Astrocyte (in vitro differentiated cells and primary cell): ENCODE results near the gene PXT1. TPM values are rescaled to one million over a fixed set of nuclear protein-coding genes. Genes with fewer than 3 reads are reported as not detected.

Experiments used
- DNase-seq: peaks from one replicate; pipeline ENCODE4 v3.0.0-alpha.2; 2010; ENCODE audit warnings: low read depth
- FAIRE-seq: peaks from 2 replicates; lab custom pipeline; 2011; peaks lifted over from hg19 to GRCh38; lab: Jason Lieb, UNC
- H2AFZ ChIP-seq: 2 replicates; pipeline ENCODE4 v1.6.0; 2012; ENCODE audit warnings: low read depth, low read length, inconsistent platforms
- H3K27ac ChIP-seq: 2 replicates; pipeline ENCODE4 v1.5.1; 2011; ENCODE audit warnings: low read depth, low read length, inconsistent platforms
- H3K27me3 ChIP-seq: 2 replicates; pipeline ENCODE4 v1.6.0; 2011; ENCODE audit warnings: low read length, inconsistent platforms; ENCODE audit not compliant: insufficient read depth
- H3K36me3 ChIP-seq: 2 replicates; pipeline ENCODE4 v1.5.1; 2011; ENCODE audit warnings: low read length, inconsistent platforms; ENCODE audit not compliant: insufficient read depth
- H3K4me1 ChIP-seq: 2 replicates; pipeline ENCODE4 v1.5.1; 2011; ENCODE audit warnings: low read length, inconsistent platforms; ENCODE audit not compliant: insufficient read depth
- H3K4me2 ChIP-seq: 2 replicates; pipeline ENCODE4 v1.6.0; 2012; ENCODE audit warnings: low read length, inconsistent platforms
- H3K4me3 ChIP-seq: 2 replicates; pipeline ENCODE4 v1.5.1; 2011; ENCODE audit warnings: low read depth, mild to moderate bottlenecking, low read length, inconsistent platforms; ENCODE audit not compliant: insufficient read depth
- H3K79me2 ChIP-seq: 2 replicates; pipeline ENCODE4 v1.6.0; 2012; ENCODE audit warnings: mild to moderate bottlenecking, low read length, inconsistent platforms; ENCODE audit not compliant: insufficient read depth
- H3K9ac ChIP-seq: 2 replicates; pipeline ENCODE4 v1.6.0; 2012; ENCODE audit warnings: mild to moderate bottlenecking, low read length, inconsistent platforms
- H3K9me3 ChIP-seq: 2 replicates; pipeline ENCODE4 v1.5.1; 2012; ENCODE audit warnings: low read depth, mild to moderate bottlenecking, low read length, inconsistent platforms; ENCODE audit not compliant: insufficient read depth
- H4K20me1 ChIP-seq: 2 replicates; pipeline ENCODE4 v1.6.0; 2012; ENCODE audit warnings: low read length, inconsistent platforms; ENCODE audit not compliant: insufficient read depth
- H3K27ac Mint-ChIP-seq: one replicate; pipeline ENCODE4 v1.8.0; 2021; ENCODE audit warnings: mild to moderate bottlenecking, mixed read lengths; ENCODE audit not compliant: unreplicated experiment
- H3K27me3 Mint-ChIP-seq: one replicate; pipeline ENCODE4 v1.8.0; 2021; ENCODE audit warnings: low read depth, mixed read lengths; ENCODE audit not compliant: unreplicated experiment
- H3K36me3 Mint-ChIP-seq: one replicate; pipeline ENCODE4 v1.8.0; 2021; ENCODE audit warnings: low read depth, mixed read lengths; ENCODE audit not compliant: unreplicated experiment
- H3K4me1 Mint-ChIP-seq: one replicate; pipeline ENCODE4 v1.8.0; 2021; ENCODE audit warnings: low read depth, mixed read lengths; ENCODE audit not compliant: unreplicated experiment
- H3K4me3 Mint-ChIP-seq: one replicate; pipeline ENCODE4 v1.8.0; 2021; ENCODE audit warnings: mild to moderate bottlenecking, moderate library complexity, mixed read lengths; ENCODE audit not compliant: unreplicated experiment
- H3K9me3 Mint-ChIP-seq: one replicate; pipeline ENCODE4 v1.8.0; 2021; ENCODE audit warnings: mild to moderate bottlenecking, mixed read lengths; ENCODE audit not compliant: unreplicated experiment
- EZH2 ChIP-seq: IDR thresholded peaks from 2 replicates; pipeline ENCODE4 v1.6.1; 2012; ENCODE audit warnings: mild to moderate bottlenecking, low read length, inconsistent platforms; ENCODE audit not compliant: insufficient read depth
- total RNA-seq: library from RNA; stranded (reverse); gene quantifications from 2 replicates; pipeline ENCODE4 v1.2.1, GENCODE V29; 2021
- TF ChIP-seq, protein P1 (sequence below): IDR thresholded peaks from 2 replicates; pipeline ENCODE4 v1.5.1; 2011; ENCODE audit warnings: low read depth, mild to moderate bottlenecking, inconsistent platforms, low read length, moderate library complexity; ENCODE audit not compliant: insufficient read depth

PXT1 gene
- total RNA-seq, 1 donor from 2014 or later: 0.09 TPM

DNA sequence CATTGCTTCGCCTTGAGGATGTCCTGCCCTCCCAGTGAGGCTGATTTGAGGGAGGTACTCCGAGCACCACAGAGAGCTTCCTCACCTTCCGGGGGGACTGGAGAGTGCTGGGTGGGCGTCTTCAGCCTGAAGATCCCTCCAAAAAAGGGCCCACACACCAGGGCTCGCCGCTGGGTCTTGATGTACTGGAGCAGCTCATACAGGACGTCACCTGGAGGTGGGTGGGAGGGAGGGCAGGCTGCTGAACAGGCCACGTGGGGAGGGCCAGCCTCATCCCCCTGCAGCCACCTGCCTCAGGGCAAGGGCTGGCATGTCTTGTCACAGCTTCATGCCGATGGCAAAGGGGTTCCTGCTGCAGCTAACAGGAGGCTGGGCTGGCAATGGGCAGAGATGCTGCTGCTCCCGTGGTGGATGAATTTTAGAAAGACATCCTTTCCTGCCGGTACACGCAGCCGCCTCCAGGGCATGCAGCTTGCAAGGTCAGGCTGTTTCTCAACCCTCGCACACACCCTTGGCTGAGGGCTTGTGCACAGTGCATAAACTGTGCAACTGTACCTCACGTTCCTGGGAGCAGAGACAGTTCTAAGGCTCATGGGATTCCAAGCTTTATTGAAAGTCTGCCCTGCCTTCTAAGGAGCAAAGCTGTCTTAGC is 69.2 kb downstream of the PXT1 start:
- H3K9me3 ChIP-seq: no peaks in the 10 kb centered on the region
- peaks cover 3% of the 10 kb centered on the region for H3K4me1 ChIP-seq
- H3K27me3 ChIP-seq: peaks cover 7% of the 10 kb centered on the region
- no peak overlapping the region for H3K27ac ChIP-seq
- H3K36me3 ChIP-seq: no peaks in the 10 kb centered on the region
- no peak overlapping the region for H3K4me2 ChIP-seq
- H3K4me3 Mint-ChIP-seq: no peak overlapping the region
- H3K4me1 Mint-ChIP-seq: peaks cover 5% of the 10 kb centered on the region
- peaks cover 6% of the 10 kb centered on the region for H3K36me3 Mint-ChIP-seq
- DNase-seq: no peak
- H3K4me3 ChIP-seq: no peak overlapping the region
- TF ChIP-seq EZH2: no peak
- TF ChIP-seq, protein P1, sequence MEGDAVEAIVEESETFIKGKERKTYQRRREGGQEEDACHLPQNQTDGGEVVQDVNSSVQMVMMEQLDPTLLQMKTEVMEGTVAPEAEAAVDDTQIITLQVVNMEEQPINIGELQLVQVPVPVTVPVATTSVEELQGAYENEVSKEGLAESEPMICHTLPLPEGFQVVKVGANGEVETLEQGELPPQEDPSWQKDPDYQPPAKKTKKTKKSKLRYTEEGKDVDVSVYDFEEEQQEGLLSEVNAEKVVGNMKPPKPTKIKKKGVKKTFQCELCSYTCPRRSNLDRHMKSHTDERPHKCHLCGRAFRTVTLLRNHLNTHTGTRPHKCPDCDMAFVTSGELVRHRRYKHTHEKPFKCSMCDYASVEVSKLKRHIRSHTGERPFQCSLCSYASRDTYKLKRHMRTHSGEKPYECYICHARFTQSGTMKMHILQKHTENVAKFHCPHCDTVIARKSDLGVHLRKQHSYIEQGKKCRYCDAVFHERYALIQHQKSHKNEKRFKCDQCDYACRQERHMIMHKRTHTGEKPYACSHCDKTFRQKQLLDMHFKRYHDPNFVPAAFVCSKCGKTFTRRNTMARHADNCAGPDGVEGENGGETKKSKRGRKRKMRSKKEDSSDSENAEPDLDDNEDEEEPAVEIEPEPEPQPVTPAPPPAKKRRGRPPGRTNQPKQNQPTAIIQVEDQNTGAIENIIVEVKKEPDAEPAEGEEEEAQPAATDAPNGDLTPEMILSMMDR: no peak
- H3K9me3 Mint-ChIP-seq: no peaks in the 10 kb centered on the region
- H3K27ac Mint-ChIP-seq: no peak overlapping the region
- no peak for FAIRE-seq
- H3K79me2 ChIP-seq: no peaks in the 10 kb centered on the region
- H3K27me3 Mint-ChIP-seq: peaks cover 34% of the 10 kb centered on the region
- H3K9ac ChIP-seq: no peak overlapping the region
- no peak overlapping the region for H2AFZ ChIP-seq
- no peaks in the 10 kb centered on the region for H4K20me1 ChIP-seq

DNA sequence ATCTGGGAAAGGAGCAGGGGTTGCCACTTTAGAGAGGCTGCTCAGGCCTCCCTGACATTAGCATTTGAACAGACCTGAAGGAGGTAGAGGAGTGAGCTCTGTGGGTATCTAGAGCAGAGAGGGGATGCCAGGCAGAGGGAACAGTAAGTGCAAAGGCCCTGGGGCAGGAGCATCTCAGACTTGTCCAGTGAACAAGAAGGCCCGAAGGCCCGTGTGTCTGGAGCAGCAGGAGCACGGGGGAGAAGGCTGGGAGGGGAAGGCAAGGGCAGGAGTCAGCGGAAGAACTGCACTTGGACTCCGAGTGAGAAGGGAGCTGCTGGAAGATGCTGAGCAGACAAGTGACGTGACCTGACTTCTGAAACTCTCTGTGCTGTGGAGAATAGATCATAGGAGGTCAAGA is 70.6 kb downstream of the PXT1 start:
- DNase-seq (no peak), FAIRE-seq (no peak)
- Mint-ChIP-seq H3K4me3 (no peak overlapping the region), H3K4me1 (peaks cover 6% of the 10 kb centered on the region), H3K27ac (peak overlapping the region; percentile 7), H3K36me3 (peaks cover 6% of the 10 kb centered on the region), H3K27me3 (peaks cover 33% of the 10 kb centered on the region), H3K9me3 (no peaks in the 10 kb centered on the region)
- Histone ChIP-seq H3K4me2 (no peak overlapping the region), H3K9ac (no peak overlapping the region), H3K27ac (no peak overlapping the region), H3K4me3 (no peak overlapping the region), H3K36me3 (no peaks in the 10 kb centered on the region), H3K79me2 (no peaks in the 10 kb centered on the region), H4K20me1 (no peaks in the 10 kb centered on the region), H3K9me3 (no peaks in the 10 kb centered on the region), H2AFZ (no peak overlapping the region), H3K4me1 (peaks cover 3% of the 10 kb centered on the region), H3K27me3 (peaks cover 7% of the 10 kb centered on the region)
- TF ChIP-seq, protein P1: no peak
- TF ChIP-seq EZH2: no peak

DNA sequence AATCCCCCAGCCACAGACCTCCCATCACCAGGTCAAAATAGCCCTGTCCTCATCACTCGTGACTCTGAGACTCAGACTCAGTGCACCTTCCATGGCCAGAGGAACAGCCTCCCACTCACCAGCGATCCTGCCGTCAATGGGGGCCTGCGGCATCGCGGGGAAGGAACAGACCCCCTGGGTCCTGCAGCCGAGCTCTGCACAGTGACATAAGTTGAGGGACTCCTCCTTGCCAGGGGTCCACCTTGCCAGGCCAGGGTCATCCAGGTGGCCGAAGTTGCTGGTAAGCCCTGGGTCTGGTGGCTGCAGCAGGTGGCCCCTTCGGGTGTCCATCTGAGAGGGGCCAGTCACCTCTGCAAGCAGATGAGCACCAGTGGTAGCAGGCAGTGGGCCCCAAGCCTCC is 71.4 kb downstream of the PXT1 start:
- no peak for FAIRE-seq
- H3K27ac ChIP-seq: no peak overlapping the region
- TF ChIP-seq, protein P1: no peak
- no peak for TF ChIP-seq EZH2

More for the DNA sequence above, 71.4 kb downstream of the PXT1 start:
- Histone ChIP-seq H3K4me3 (no peak overlapping the region), H3K9ac (no peak overlapping the region), H3K79me2 (no peaks in the 10 kb centered on the region), H3K4me1 (peaks cover 3% of the 10 kb centered on the region), H3K9me3 (no peaks in the 10 kb centered on the region), H4K20me1 (no peaks in the 10 kb centered on the region), H3K27me3 (peaks cover 7% of the 10 kb centered on the region), H2AFZ (no peak overlapping the region), H3K36me3 (no peaks in the 10 kb centered on the region), H3K4me2 (no peak overlapping the region)
- Mint-ChIP-seq H3K36me3 (peaks cover 6% of the 10 kb centered on the region), H3K4me3 (no peak overlapping the region), H3K4me1 (peaks cover 6% of the 10 kb centered on the region), H3K27me3 (peaks cover 30% of the 10 kb centered on the region), H3K9me3 (no peaks in the 10 kb centered on the region), H3K27ac (no peak overlapping the region)
- no peak for DNase-seq
